Germinal center (tissue), 1 donor: ENCODE results near the gene KLRF1.
"Not testable (repeated sequence)": the region's sequence is repeated elsewhere in the genome, so short reads cannot be mapped to it uniquely, and the experiment has no call there.

ENCODE experiments used
- DNase-seq: peaks from one replicate; pipeline ENCODE4 v3.0.0; 2012; ENCODE audit warnings: mixed read lengths, low spot score

KLRF1 gene

DNA sequence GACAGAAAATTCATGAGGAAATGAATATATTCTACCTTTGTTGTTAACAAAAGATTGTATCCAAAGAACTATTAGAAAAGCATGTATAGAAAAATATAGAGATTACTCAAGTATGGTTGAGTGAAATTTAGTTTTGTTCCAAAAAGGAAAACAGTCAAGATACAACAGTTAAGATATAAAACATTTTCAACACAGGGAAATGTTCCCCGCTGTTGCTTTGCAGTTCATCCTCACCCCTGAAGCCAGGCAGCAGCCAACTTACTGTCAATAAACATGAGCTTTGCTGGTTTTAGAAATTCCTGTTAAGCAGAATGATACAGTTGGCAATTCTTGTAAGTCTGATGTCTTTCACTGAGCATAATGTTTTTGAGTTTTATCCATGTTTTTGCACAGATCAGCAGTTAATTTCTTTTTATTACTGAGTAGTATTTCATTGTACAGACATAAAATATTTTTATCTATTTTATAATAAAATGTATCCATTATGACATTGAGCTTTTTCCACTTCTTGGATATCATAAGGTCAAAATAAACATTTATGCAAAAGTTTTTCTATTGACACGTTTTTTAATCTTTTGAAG, 43.1 kb downstream of the KLRF1 start:
- DNase-seq = no peak

- no peak for DNase-seq
Observed at GRCh38 chr12:9872162-9872561, 44.9 kb downstream of the KLRF1 start.

DNA sequence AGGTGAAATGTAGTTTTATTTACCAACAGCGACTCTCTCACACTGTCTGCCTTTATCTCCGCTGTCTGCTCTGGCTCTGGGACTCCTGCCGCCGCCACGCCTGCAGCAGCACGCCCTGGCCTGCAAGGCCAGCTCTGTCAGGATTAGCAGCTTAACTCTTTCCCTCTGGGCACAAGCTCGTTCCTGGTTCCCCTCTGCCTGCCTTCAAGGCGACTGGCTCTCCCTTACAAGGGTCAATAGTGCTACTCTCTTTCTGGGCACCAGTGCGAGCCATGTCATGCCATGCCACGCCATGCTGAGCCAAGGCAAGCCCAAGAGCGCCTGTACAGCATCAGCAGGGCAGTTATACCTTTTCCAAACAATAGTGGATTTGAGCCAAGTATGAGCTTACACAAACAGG, 45.5 kb downstream of the KLRF1 start:
- no peak for DNase-seq

DNA sequence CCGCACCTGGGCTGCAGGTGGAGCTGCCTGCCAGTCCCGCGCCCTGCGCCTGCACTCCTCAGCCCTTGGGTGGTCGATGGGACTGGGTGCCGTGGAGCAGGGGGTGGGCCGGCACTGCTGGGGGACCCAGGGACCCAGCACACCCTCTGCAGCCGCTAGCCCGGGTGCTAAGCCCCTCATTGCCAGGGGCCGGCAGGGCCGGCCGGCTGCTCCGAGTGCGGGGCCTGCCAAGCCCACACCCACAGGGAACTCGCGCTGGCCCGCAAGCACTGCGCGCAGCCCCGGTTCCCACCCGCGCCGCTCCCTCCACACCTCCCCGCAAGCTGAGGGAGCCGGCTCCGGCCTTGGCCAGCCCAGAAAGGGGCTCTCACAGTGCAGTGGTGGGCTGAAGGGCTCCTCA, 48.8 kb downstream of the KLRF1 start:
- DNase-seq = not testable (repeated sequence)

DNA sequence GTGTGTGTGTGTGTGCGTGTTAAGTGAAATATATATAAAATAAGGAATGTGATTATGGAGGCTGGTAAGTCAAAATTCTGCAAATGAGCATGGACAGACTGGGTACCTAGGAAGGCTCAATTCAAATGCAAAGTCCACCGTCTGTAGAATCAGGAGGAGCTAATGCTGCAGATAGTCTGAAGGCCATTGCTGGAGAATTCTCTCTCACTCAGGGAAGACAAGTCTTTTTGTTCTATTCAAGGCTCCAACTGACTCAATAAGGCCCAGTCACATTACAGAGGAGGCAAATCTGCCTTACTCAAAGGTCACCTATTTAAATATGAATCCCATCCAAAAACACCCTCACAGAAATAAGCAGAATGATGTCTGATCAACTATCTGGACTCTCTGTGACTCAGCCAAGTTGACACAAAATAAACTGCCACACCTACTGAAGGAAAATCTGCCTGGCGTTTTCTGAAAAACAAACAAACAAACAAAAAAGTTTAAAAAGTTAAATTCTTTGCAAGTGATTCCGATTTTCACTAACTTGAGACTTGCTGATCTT, 53.3 kb downstream of the KLRF1 start:
- DNase-seq = no peak

DNA sequence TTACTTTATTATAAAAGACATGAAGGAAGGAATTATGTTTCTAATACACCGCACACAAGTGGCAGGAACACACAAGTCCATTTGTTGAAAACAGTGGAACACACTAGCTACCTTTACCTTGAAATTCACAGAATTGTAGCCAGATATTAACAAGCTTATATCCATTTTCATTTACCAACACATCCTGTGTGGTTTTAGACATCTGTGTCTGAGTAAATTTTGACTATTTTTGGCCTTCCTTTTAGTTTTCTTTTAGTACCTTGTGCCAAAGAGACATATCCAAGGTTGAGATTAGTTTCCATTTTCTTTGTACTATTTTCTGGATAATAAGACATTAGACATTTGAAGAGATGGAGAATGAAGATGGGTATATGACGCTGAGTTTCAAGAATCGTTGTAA, 54.0 kb downstream of the KLRF1 start, which contains the start of gene KLRF2:
TSS of gene KLRF2 (plus strand) at position 244 of the 400 bp plus-strand sequence. CDS start at position 351, 107 bp downstream.
- no peak for DNase-seq

DNA sequence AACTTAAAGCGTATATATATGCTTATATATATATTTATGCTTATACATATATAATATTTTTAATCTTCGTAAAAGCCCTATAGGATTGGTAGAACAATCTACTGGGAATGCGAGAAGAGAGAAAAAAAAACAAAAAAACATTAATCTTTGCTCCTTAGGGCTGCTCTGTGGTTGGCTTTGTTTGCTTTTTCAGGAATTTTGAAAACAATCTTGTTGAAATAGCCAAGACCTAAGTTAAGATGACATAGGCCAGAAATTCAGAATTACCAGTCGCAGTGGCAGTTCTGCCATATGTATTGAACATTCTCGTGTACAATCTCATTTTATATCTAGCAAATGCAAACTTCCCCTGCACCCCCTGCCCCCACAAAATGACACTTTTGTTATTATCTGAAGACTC, 54.7 kb downstream of the KLRF1 start:
- DNase-seq = no peak

DNA sequence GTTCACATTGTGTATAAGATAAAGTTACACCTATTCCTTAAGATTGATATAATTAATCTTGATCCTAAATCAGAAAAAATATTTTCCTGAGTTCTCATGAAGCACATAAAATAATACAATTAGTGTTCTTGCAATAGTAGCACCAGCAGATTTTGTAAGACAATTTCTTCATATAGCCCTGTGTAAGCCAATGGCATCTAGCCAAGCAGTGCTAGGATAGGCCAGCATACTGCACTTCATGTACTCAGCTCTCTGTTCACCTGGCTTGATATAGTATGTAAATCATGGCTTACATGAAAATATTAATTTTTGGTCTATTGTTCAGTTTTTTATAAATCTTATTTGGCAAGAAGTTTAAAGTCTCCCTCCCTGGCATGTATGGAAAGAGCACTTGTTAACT, 55.9 kb downstream of the KLRF1 start:
- no peak for DNase-seq

- no peak for DNase-seq
Observed at GRCh38 chr12:9888665-9889273, 61.5 kb downstream of the KLRF1 start.
